ENCODE data around the gene AGPAT4.

DNA sequence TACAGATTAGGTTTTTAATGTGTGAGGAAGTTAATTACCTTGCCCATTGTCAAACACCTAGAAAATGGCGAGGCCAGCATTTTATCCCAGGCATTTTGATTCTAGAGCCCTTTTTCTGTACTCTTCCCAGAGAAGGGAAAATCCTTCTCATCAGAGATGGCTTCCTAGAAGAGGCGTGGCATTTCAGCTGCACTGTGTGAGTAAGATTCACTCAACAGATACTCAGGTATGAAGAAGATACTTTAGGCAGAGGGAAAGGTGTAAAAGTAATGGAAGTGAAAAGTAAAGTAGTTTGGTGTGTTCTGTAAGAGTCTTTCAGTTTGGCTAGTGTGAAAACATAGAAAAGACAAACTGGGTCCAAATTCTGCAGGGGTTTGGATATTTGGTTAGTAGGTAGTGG is 168.5 kb downstream of the AGPAT4 start:
- TF ChIP-seq, protein P1, sequence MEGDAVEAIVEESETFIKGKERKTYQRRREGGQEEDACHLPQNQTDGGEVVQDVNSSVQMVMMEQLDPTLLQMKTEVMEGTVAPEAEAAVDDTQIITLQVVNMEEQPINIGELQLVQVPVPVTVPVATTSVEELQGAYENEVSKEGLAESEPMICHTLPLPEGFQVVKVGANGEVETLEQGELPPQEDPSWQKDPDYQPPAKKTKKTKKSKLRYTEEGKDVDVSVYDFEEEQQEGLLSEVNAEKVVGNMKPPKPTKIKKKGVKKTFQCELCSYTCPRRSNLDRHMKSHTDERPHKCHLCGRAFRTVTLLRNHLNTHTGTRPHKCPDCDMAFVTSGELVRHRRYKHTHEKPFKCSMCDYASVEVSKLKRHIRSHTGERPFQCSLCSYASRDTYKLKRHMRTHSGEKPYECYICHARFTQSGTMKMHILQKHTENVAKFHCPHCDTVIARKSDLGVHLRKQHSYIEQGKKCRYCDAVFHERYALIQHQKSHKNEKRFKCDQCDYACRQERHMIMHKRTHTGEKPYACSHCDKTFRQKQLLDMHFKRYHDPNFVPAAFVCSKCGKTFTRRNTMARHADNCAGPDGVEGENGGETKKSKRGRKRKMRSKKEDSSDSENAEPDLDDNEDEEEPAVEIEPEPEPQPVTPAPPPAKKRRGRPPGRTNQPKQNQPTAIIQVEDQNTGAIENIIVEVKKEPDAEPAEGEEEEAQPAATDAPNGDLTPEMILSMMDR (IDR thresholded peaks at IDR 0.05) = no peak
- TF ChIP-seq POLR2A (IDR thresholded peaks at IDR 0.05) = no peak

Data from breast epithelium (tissue), 3 donors.